Activated B cell treated with CpG ODN at 0.5 μM for 24 hours (primary cell): ENCODE data around the gene C6orf163. TPM values are rescaled to one million over a fixed set of nuclear protein-coding genes. Genes with fewer than 3 reads are reported as not detected.

Experiments used
- ATAC-seq: fragments of 200-7000 bp; cut with Tn5 transposase; one replicate; pipeline ENCODE4 v1.10.0; 2021; ENCODE audit warnings: low read depth, mild to moderate bottlenecking, moderate library complexity
- CTCF ChIA-PET: fragments of 350-600 bp; sonication (Branson Sonifier 250); formaldehyde crosslinking; loops from one replicate; lab custom pipeline; 2021; ENCODE audit warnings: antibody characterized with exemption; lab: Charles Lee
- POLR2A ChIA-PET: fragments of 350-600 bp; sonication (Branson Sonifier 250); formaldehyde crosslinking; loops from one replicate; lab custom pipeline; 2021; ENCODE audit warnings: antibody characterized with exemption; lab: Charles Lee
- DNase-seq: peaks from one replicate; pipeline ENCODE4 v3.0.0; 2022
- H3K27ac Mint-ChIP-seq: one replicate; pipeline ENCODE4 v1.8.0; 2020; ENCODE audit warnings: mixed read lengths
- H3K27me3 Mint-ChIP-seq: one replicate; pipeline ENCODE4 v1.8.0; 2021; ENCODE audit warnings: mixed read lengths
- H3K36me3 Mint-ChIP-seq: one replicate; pipeline ENCODE4 v1.8.0; 2021; ENCODE audit warnings: low read depth, mixed read lengths
- H3K4me1 Mint-ChIP-seq: one replicate; pipeline ENCODE4 v1.8.0; 2021; ENCODE audit warnings: mixed read lengths
- H3K4me3 Mint-ChIP-seq: one replicate; pipeline ENCODE4 v1.8.0; 2020; ENCODE audit warnings: mild to moderate bottlenecking, mixed read lengths
- H3K9me3 Mint-ChIP-seq: one replicate; pipeline ENCODE4 v1.8.0; 2020; ENCODE audit warnings: mixed read lengths
- CTCF ChIP-seq: fragments of 200-600 bp; IDR thresholded peaks from one replicate; pipeline ENCODE4 v1.8.0; 2022; ENCODE audit warnings: antibody characterized with exemption, mild to moderate bottlenecking
- intact Hi-C: fragments of 100-400 bp; cut with micrococcal nuclease; formaldehyde crosslinking; loops from one replicate; pipeline ENCODE4 v1.15.1; 2024
- total RNA-seq: library from RNA; stranded (reverse); gene quantifications from 2 replicates; pipeline ENCODE4 v1.2.3, GENCODE V29; 2022

C6orf163 gene
- total RNA-seq, 1 donor from 2014 or later: 6.8 TPM

DNA sequence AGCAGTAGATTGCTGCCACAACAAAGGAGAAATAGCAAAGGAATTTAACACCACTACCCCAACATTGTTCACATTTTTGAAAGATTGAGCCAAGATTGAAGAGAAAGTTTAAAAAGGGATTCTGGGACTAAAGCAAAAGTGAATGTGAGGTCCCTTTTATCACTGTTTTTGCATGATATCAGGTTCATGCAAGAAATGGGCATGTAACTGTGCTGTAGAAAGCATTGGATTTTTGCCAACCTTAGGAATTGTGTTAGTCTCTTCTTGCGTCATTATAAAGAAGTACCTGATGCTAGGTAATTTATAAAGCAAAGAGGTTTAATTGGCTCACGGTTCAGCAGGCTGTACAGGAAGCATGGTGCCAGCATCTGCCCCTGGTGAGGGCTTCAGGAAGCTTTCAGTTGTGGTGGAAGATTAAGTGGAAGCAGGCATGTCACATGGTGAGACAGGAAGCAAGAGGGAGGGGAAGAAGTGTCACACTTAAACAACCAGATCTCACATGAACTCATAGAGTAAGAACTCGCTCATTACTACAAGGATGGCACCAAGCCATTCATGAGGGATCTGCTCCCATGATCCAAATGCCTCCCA, 10.9 kb upstream of the C6orf163 start:
- POLR2A ChIA-PET: no interaction called here
- peaks cover 10% of the 10 kb centered on the region for H3K36me3 Mint-ChIP-seq
- intact Hi-C loops: no loop called here
- ATAC-seq (no peak), DNase-seq (no peak)
- no peak overlapping the region for H3K4me3 Mint-ChIP-seq
- TF ChIP-seq CTCF: no peak
- H3K27ac Mint-ChIP-seq: peak overlapping the region; percentile 8
- peaks cover 3% of the 10 kb centered on the region for H3K9me3 Mint-ChIP-seq
- H3K27me3 Mint-ChIP-seq: no peaks in the 10 kb centered on the region
- peaks cover 27% of the 10 kb centered on the region for H3K4me1 Mint-ChIP-seq
- CTCF ChIA-PET: no interaction called here

DNA sequence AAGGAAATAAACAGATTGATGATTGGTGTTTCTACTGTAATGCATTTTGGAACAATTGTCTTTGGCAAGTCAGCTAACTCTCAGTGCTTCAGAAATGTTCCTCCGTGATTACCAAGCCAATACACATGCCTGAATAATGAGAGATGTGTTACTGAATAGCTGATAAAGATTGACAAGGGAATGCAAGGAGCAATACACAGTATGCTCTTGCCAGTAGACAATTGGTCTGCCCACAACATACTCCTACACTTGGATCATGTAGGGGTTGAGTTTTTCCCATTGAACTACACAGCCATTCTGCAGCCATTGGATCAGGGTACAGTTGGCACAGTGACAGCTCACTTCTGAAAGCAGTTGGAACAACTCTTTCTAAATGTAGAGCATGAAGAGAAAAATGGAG, 9.9 kb upstream of the C6orf163 start:
- ATAC-seq (no peak), DNase-seq (no peak)
- intact Hi-C loops: no loop called here
- ChIA-PET CTCF (no interaction called here), POLR2A (no interaction called here)
- Mint-ChIP-seq H3K27me3 (no peaks in the 10 kb centered on the region), H3K27ac (no peak overlapping the region), H3K9me3 (peaks cover 3% of the 10 kb centered on the region), H3K36me3 (peaks cover 8% of the 10 kb centered on the region), H3K4me1 (peaks cover 27% of the 10 kb centered on the region), H3K4me3 (no peak overlapping the region)
- no peak for TF ChIP-seq CTCF

- ChIA-PET POLR2A (interaction anchor here (0.8 kb wide), 1 partner anchor 323 kb away, joined by 3 read pairs; no protein-coding TSS in a partner anchor), CTCF (interaction anchor here (0.8 kb wide), 1 partner anchor 56 kb away, joined by 3 read pairs; no protein-coding TSS in a partner anchor)
- intact Hi-C loops: no loop called here
- no peaks in the 10 kb centered on the region for H3K27me3 Mint-ChIP-seq
- TF ChIP-seq CTCF: no peak
- no peak overlapping the region for H3K27ac Mint-ChIP-seq
- H3K9me3 Mint-ChIP-seq: peaks cover 3% of the 10 kb centered on the region
- ATAC-seq (no peak), DNase-seq (no peak)
- H3K4me3 Mint-ChIP-seq: no peak overlapping the region
- peaks cover 18% of the 10 kb centered on the region for H3K4me1 Mint-ChIP-seq
- peaks cover 10% of the 10 kb centered on the region for H3K36me3 Mint-ChIP-seq
Observed at GRCh38 chr6:87336367-87336766, 8.2 kb upstream of the C6orf163 start.

GRCh38 chr6:87340230-87340629, 4.4 kb upstream of the C6orf163 start:
- intact Hi-C loops: no loop called here
- no peaks in the 10 kb centered on the region for H3K9me3 Mint-ChIP-seq
- H3K27ac Mint-ChIP-seq: no peak overlapping the region
- TF ChIP-seq CTCF: no peak
- peaks cover 4% of the 10 kb centered on the region for H3K4me1 Mint-ChIP-seq
- peaks cover 12% of the 10 kb centered on the region for H3K36me3 Mint-ChIP-seq
- H3K4me3 Mint-ChIP-seq: no peak overlapping the region
- ChIA-PET POLR2A (interaction anchor here (0.7 to 0.8 kb wide), 2 partner anchors 18 to 371 kb away, joined by 4 to 5 read pairs; partner anchors contain the start of gene SMIM8), CTCF (no interaction called here)
- no peaks in the 10 kb centered on the region for H3K27me3 Mint-ChIP-seq
- ATAC-seq (no peak), DNase-seq (no peak)

DNA sequence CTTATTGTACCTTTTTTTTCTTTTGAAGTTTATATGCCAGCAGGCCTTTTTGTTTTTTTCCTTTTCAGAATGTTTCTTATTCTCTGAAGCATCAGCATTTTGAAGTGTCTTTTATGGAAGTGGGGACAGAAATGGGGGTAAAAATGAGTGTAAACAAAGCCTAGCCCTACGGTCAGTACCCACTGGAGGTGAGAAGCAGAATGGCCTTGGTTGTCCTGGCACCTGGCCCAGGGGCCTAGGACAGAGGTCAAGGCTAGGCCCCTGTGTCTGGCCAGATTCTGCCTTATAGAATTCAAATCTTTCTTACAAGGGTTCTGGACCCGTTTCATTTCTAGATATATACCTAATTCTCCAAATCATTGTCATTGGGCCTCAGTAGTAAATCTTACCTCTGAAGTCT, 3.5 kb upstream of the C6orf163 start:
- no peak overlapping the region for H3K27ac Mint-ChIP-seq
- ATAC-seq (no peak), DNase-seq (no peak)
- H3K4me3 Mint-ChIP-seq: no peak overlapping the region
- no peaks in the 10 kb centered on the region for H3K9me3 Mint-ChIP-seq
- CTCF ChIA-PET: no interaction called here
- POLR2A ChIA-PET: no interaction called here
- peaks cover 4% of the 10 kb centered on the region for H3K4me1 Mint-ChIP-seq
- H3K27me3 Mint-ChIP-seq: no peaks in the 10 kb centered on the region
- no peak for TF ChIP-seq CTCF
- intact Hi-C loops: no loop called here
- H3K36me3 Mint-ChIP-seq: peaks cover 14% of the 10 kb centered on the region
